ENCODE data around the gene MIOX.

DNA sequence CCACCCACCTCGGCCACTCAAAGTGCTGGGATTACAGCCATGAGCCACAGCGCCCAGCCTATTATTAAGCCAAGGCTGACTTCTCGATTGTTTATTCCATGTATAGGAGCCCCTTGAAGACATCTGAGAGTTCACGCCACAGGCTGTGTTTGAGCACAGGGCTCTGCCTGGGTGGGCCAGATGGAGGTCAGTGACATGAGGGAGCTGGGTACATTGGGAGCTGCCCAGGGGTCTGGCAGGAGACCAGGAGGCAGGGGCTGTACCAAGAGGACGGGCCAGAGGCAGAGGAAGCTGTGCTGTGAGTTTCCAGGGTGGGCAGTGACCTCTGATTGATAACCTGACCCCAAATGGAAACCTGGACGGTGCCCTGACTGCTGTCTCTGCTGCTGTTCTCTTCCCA lies 15.4 kb downstream of the MIOX start:
- TF ChIP-seq, protein P1, sequence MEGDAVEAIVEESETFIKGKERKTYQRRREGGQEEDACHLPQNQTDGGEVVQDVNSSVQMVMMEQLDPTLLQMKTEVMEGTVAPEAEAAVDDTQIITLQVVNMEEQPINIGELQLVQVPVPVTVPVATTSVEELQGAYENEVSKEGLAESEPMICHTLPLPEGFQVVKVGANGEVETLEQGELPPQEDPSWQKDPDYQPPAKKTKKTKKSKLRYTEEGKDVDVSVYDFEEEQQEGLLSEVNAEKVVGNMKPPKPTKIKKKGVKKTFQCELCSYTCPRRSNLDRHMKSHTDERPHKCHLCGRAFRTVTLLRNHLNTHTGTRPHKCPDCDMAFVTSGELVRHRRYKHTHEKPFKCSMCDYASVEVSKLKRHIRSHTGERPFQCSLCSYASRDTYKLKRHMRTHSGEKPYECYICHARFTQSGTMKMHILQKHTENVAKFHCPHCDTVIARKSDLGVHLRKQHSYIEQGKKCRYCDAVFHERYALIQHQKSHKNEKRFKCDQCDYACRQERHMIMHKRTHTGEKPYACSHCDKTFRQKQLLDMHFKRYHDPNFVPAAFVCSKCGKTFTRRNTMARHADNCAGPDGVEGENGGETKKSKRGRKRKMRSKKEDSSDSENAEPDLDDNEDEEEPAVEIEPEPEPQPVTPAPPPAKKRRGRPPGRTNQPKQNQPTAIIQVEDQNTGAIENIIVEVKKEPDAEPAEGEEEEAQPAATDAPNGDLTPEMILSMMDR (IDR thresholded peaks at IDR 0.05 in 8 of 11, conservative IDR thresholded peaks at IDR 0.05 in 3 of 11) = no peak
- TF ChIP-seq POLR2AphosphoS5 (IDR thresholded peaks at IDR 0.05) = no peak
- TF ChIP-seq POLR2A (IDR thresholded peaks at IDR 0.05) = no peak
